Hepatocyte (in vitro differentiated cells): Measurements from ENCODE around the gene RIN3.

Experiments used
- CTCF ChIP-seq: fragments of 200-600 bp; sonication (generic); IDR thresholded peaks from 2 replicates; pipeline ENCODE4 v1.5.1; 2016; ENCODE audit warnings: antibody characterized with exemption, mild to moderate bottlenecking; ENCODE audit not compliant: poor library complexity
- EZH2phosphoT487 ChIP-seq: fragments of 200-600 bp; sonication (generic); IDR thresholded peaks from one replicate; pipeline ENCODE4 v1.6.1; 2018; ENCODE audit warnings: antibody characterized with exemption, mild to moderate bottlenecking, low read depth, moderate library complexity; ENCODE audit not compliant: unreplicated experiment, severe bottlenecking

- no peak for TF ChIP-seq CTCF
- TF ChIP-seq EZH2phosphoT487: no peak
Measured at GRCh38 chr14:92505826-92506225, 7.8 kb upstream of the RIN3 start.
